ENCODE results near the gene PRKAR1B.

GRCh38 chr7:745431-746154 is 18.5 kb upstream of the PRKAR1B start:
- TF ChIP-seq CTCF (IDR thresholded peaks at IDR 0.05 in 4 of 5, conservative IDR thresholded peaks at IDR 0.05 in 1 of 5) (no peak), POLR2A (IDR thresholded peaks at IDR 0.05) (no peak)

All from gastrocnemius medialis (tissue), 4 donors.